Gastroesophageal sphincter (tissue), 4 donors: ENCODE measurements around the gene SH3RF3. TPM values are rescaled to one million over a fixed set of nuclear protein-coding genes. Genes with fewer than 3 reads are reported as not detected.

Source experiments
- ATAC-seq: fragments of 150-250 bp; one replicate; pipeline ENCODE4 v1.9.1; 2016; ENCODE audit warnings: mild to moderate bottlenecking, moderate library complexity
- H3K27ac ChIP-seq, 4 donors: fragments of 200-600 bp; sonication (generic) in 3 of 4; 1 replicate in 3 of 4; 2 replicates in 1 of 4; pipeline ENCODE4 v1.5.1; 2016 to 2019
- H3K27me3 ChIP-seq: fragments of 200-600 bp; sonication (generic); one replicate; pipeline ENCODE4 v1.5.1; 2019
- H3K36me3 ChIP-seq, 2 donors: fragments of 200-600 bp; sonication (generic); one replicate each; pipeline ENCODE4 v1.5.1; 2019; ENCODE audit warnings: control low read depth in 1 of 2
- H3K4me1 ChIP-seq, 3 donors: fragments of 200-600 bp; sonication (generic); 1 replicate in 2 of 3; 2 replicates in 1 of 3; pipeline ENCODE4 v1.5.1; 2016 to 2019; ENCODE audit warnings: control low read depth in 2 of 3
- H3K4me3 ChIP-seq, 2 donors: fragments of 200-600 bp; sonication (generic); one replicate each; pipeline ENCODE4 v1.5.1; 2019; ENCODE audit warnings: mild to moderate bottlenecking in 1 of 2, moderate library complexity in 1 of 2
- H3K9me3 ChIP-seq, 3 donors: fragments of 200-600 bp; sonication (generic); one replicate each; pipeline ENCODE4 v1.5.1; 2017 to 2019; ENCODE audit warnings: control low read depth in 2 of 3
- CTCF ChIP-seq, 4 experiments: fragments of 200-600 bp in 2 of 4; fragments of 450-650 bp in 2 of 4; sonication (generic) in 1 of 4; IDR thresholded peaks; one replicate each; pipeline ENCODE4 v1.5.1; 2017 to 2019; ENCODE audit warnings: antibody characterized with exemption in 4 of 4, mild to moderate bottlenecking in 2 of 4, moderate library complexity in 2 of 4
- EP300 ChIP-seq: sonication (generic); formaldehyde crosslinking; IDR thresholded peaks from one replicate; pipeline ENCODE4 v1.6.1; 2017; ENCODE audit warnings: antibody characterized with exemption, mild to moderate bottlenecking
- POLR2A ChIP-seq, 2 donors: fragments of 450-650 bp; IDR thresholded peaks; one replicate each; pipeline ENCODE4 v1.6.1; 2017; ENCODE audit warnings: antibody characterized with exemption in 2 of 2, mild to moderate bottlenecking in 2 of 2, moderate library complexity in 1 of 2
- POLR2AphosphoS5 ChIP-seq: sonication (generic); formaldehyde crosslinking; IDR thresholded peaks from one replicate; pipeline ENCODE4 v1.6.1; 2017; ENCODE audit warnings: antibody characterized with exemption
- WGBS, 2 donors: methylation state at CpG; one replicate each; pipeline ENCODE4 v1.1.5; 2018; ENCODE audit warnings: low coverage in 1 of 2; 5-methylcytosine and 5-hydroxymethylcytosine counted together
- total RNA-seq, 4 donors: library from RNA; depleted of rRNA; stranded (reverse); fragments of >200 nt; gene quantifications; one replicate each; pipeline ENCODE4 v1.1.0, GENCODE V29; 2016

SH3RF3 gene
- total RNA-seq, 4 donors from 2014 or later, result 10.1 to 15.8 (median 13.2) TPM

DNA sequence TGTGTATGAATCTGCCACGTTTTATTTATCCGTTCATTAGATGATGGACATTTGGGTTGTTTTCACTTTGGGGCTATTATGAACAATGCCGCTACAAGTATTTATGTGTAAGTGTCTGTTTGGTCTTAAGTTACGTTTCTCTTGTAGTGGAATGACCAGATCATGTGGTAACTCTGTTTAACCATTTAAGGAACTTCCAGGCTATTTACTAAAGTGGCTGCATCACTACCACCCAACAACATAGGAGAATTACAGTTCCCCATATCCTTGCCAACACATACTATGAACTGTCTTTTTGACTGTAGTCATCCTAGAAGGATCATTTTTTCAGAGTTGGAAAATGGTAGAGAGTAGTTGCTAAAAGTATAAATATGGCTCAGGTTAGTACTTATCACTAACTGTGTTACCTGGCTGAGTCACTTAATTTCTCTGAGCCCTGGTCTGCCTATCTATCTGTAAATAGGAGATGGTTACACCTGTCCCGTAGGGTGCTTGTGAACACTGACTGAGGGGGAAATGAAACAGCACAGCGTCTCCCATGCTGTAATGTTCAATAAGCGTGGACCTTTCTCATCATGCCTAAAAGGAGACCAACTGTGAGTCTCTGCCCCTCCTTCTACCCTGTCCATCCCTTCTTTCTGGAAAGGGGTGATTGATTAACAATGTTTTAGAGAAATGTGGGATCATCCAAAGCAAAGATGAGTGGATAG is 103.1 kb downstream of the SH3RF3 start:
- WGBS, 2 donors, result 60 to 89% methylated on average over 1 to 6 of the region's 7 CpGs
- TF ChIP-seq EP300, result no peak
- peaks cover 0 to 17% (median 5%) of the 10 kb centered on the region in 3 donors for H3K4me1 ChIP-seq
- no peak overlapping the region for H3K4me3 ChIP-seq
- no peaks in the 10 kb centered on the region for H3K9me3 ChIP-seq
- no peak for ATAC-seq
- no peaks in the 10 kb centered on the region for H3K27me3 ChIP-seq
- H3K27ac ChIP-seq, result no peak overlapping the region
- no peaks in the 10 kb centered on the region for H3K36me3 ChIP-seq

- TF ChIP-seq EP300, result no peak
- TF ChIP-seq POLR2A (IDR thresholded peaks at IDR 0.05), result no peak
- TF ChIP-seq POLR2AphosphoS5, result no peak
- TF ChIP-seq CTCF (IDR thresholded peaks at IDR 0.05), result no peak
- ATAC-seq, result no peak
- Histone ChIP-seq H3K4me1 (peaks cover 0 to 19% (median 5%) of the 10 kb centered on the region in 3 donors), H3K27ac (no peak overlapping the region), H3K9me3 (no peaks in the 10 kb centered on the region), H3K36me3 (no peaks in the 10 kb centered on the region), H3K4me3 (no peak overlapping the region), H3K27me3 (no peaks in the 10 kb centered on the region)
- 100% methylated on average over 1 of the region's 4 CpGs for WGBS, 2 donors
Measured at GRCh38 chr2:109232909-109233308, 103.9 kb downstream of the SH3RF3 start.

- 90 to 91% methylated on average over 4 of the region's 4 CpGs for WGBS, 2 donors
- H3K36me3 ChIP-seq, result no peaks in the 10 kb centered on the region
- no peak for ATAC-seq
Measured at GRCh38 chr2:109233643-109234042, 104.6 kb downstream of the SH3RF3 start.

GRCh38 chr2:109234355-109234754 is 105.3 kb downstream of the SH3RF3 start:
- TF ChIP-seq EP300 (no peak), POLR2AphosphoS5 (no peak), CTCF (IDR thresholded peaks at IDR 0.05) (no peak), POLR2A (IDR thresholded peaks at IDR 0.05) (no peak)
- ATAC-seq, result no peak
- Histone ChIP-seq H3K9me3 (no peaks in the 10 kb centered on the region), H3K36me3 (no peaks in the 10 kb centered on the region), H3K4me3 (no peak overlapping the region), H3K4me1 (peaks cover 0 to 34% (median 12%) of the 10 kb centered on the region in 3 donors), H3K27ac (no peak overlapping the region), H3K27me3 (no peaks in the 10 kb centered on the region)
- 83 to 97% methylated on average over 2 to 4 of the region's 4 CpGs for WGBS, 2 donors

More at GRCh38 chr2:109233643-109234042, 104.6 kb downstream of the SH3RF3 start:
- no peaks in the 10 kb centered on the region for H3K9me3 ChIP-seq
- H3K27me3 ChIP-seq, result no peaks in the 10 kb centered on the region
- no peak overlapping the region for H3K4me3 ChIP-seq
- H3K27ac ChIP-seq, result no peak overlapping the region
- TF ChIP-seq EP300 (no peak), POLR2A (IDR thresholded peaks at IDR 0.05) (no peak), CTCF (IDR thresholded peaks at IDR 0.05) (no peak), POLR2AphosphoS5 (no peak)
- peaks cover 0 to 27% (median 6%) of the 10 kb centered on the region in 3 donors for H3K4me1 ChIP-seq

DNA sequence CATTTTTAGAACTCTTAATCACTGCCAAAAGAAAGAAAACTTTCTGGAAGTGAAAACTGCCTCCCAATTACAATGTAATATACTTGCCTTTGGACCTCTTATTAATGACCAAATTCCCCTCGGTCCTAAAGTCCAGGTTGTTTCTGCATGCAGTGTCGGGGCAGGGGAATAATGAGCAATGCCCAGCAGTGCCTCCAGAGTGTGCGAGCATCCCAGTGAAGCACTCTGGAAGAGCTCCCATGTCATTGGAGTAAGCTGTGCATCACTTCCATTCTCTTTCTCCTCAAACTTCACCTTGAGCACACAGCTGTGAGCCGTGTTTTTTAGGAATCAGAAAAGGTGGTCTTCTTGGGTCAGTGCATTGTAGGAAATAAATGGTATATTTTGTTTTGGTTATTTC is 107.1 kb downstream of the SH3RF3 start:
- Histone ChIP-seq H3K27ac (no peak overlapping the region), H3K9me3 (no peaks in the 10 kb centered on the region), H3K4me1 (peaks cover 0 to 42% (median 8%) of the 10 kb centered on the region in 3 donors), H3K27me3 (no peaks in the 10 kb centered on the region), H3K36me3 (no peaks in the 10 kb centered on the region), H3K4me3 (no peak overlapping the region)
- 78 to 83% methylated on average over 3 of the region's 4 CpGs for WGBS, 2 donors
- no peak for TF ChIP-seq CTCF (IDR thresholded peaks at IDR 0.05)
- TF ChIP-seq POLR2AphosphoS5, result no peak
- TF ChIP-seq POLR2A (IDR thresholded peaks at IDR 0.05), result no peak
- no peak for TF ChIP-seq EP300
- no peak for ATAC-seq
